GM12892 (cell line): Measurements from ENCODE around the gene RAB40A.
A peak's percentile ranks its signal among the peaks of the same experiment; 100 is the strongest.

Experiments
- DNase-seq: peaks from one replicate; pipeline ENCODE4 v3.0.0; 2011; ENCODE audit not compliant: insufficient read length
- FAIRE-seq: peaks from 2 replicates; lab custom pipeline; 2011; peaks lifted over from hg19 to GRCh38; lab: Jason Lieb, UNC
- POLR2A ChIP-seq: IDR thresholded peaks from 2 replicates; pipeline ENCODE4 v1.6.1; 2011; ENCODE audit warnings: low read depth, low read length, control low read depth
- POLR2AphosphoS5 ChIP-seq: IDR thresholded peaks from 2 replicates; pipeline ENCODE4 v1.6.1; 2011; ENCODE audit warnings: low read depth, low read length, control low read depth
- TAF1 ChIP-seq: IDR thresholded peaks from 2 replicates; pipeline ENCODE4 v1.6.1; 2011; ENCODE audit warnings: low read depth, mild to moderate bottlenecking, control low read depth, low read length, borderline replicate concordance

Gene RAB40A

GRCh38 chrX:103539695-103540094 lies 20.4 kb upstream of the RAB40A start:
- FAIRE-seq (no peak), DNase-seq (no peak)
- TF ChIP-seq POLR2A: no peak
- no peak for TF ChIP-seq TAF1
- no peak for TF ChIP-seq POLR2AphosphoS5

GRCh38 chrX:103538728-103539127 lies 19.4 kb upstream of the RAB40A start:
- DNase-seq (no peak), FAIRE-seq (no peak)
- no peak for TF ChIP-seq POLR2AphosphoS5

GRCh38 chrX:103537871-103538387 lies 18.6 kb upstream of the RAB40A start:
- TF ChIP-seq TAF1 (no peak), POLR2AphosphoS5 (no peak), POLR2A (no peak)

GRCh38 chrX:103536732-103537131 lies 17.4 kb upstream of the RAB40A start:
- TF ChIP-seq POLR2AphosphoS5: no peak
- TF ChIP-seq POLR2A: no peak
- TF ChIP-seq TAF1: no peak
- FAIRE-seq (no peak), DNase-seq (no peak)

More at GRCh38 chrX:103537871-103538387, 18.6 kb upstream of the RAB40A start:
- DNase-seq (no peak), FAIRE-seq (no peak)

GRCh38 chrX:103536071-103536470 lies 16.8 kb upstream of the RAB40A start:
- DNase-seq (no peak), FAIRE-seq (no peak)
- no peak for TF ChIP-seq TAF1
- no peak for TF ChIP-seq POLR2AphosphoS5
- TF ChIP-seq POLR2A: no peak

GRCh38 chrX:103535206-103535605 lies 15.9 kb upstream of the RAB40A start:
- no peak for TF ChIP-seq TAF1
- no peak for TF ChIP-seq POLR2A
- TF ChIP-seq POLR2AphosphoS5: no peak
- DNase-seq (no peak), FAIRE-seq (no peak)

GRCh38 chrX:103533511-103534216 lies 14.4 kb upstream of the RAB40A start:
- peak; percentile 77 for FAIRE-seq

GRCh38 chrX:103531002-103531401 lies 11.7 kb upstream of the RAB40A start:
- no peak for DNase-seq
- no peak for FAIRE-seq
- TF ChIP-seq TAF1 (no peak), POLR2A (no peak), POLR2AphosphoS5 (no peak)

More at GRCh38 chrX:103533511-103534216, 14.4 kb upstream of the RAB40A start:
- DNase-seq: peak; percentile 2
- TF ChIP-seq POLR2AphosphoS5: no peak
- TF ChIP-seq POLR2A: no peak
- TF ChIP-seq TAF1: no peak

- FAIRE-seq: no peak
- DNase-seq: no peak
- TF ChIP-seq POLR2AphosphoS5 (no peak), POLR2A (no peak), TAF1 (no peak)
These were observed 11.3 kb upstream of the RAB40A start for GRCh38 chrX:103530545-103530944.

GRCh38 chrX:103529550-103529949 lies 10.3 kb upstream of the RAB40A start:
- FAIRE-seq (no peak), DNase-seq (no peak)
- TF ChIP-seq POLR2A (no peak), POLR2AphosphoS5 (no peak), TAF1 (no peak)

- DNase-seq (no peak), FAIRE-seq (no peak)
- TF ChIP-seq POLR2A: no peak
- no peak for TF ChIP-seq TAF1
- TF ChIP-seq POLR2AphosphoS5: no peak
These were observed 5.5 kb upstream of the RAB40A start for GRCh38 chrX:103524747-103525146.

- no peak for DNase-seq
- FAIRE-seq: no peak
- TF ChIP-seq POLR2AphosphoS5 (no peak), TAF1 (no peak), POLR2A (no peak)
These were observed 4.3 kb upstream of the RAB40A start for GRCh38 chrX:103523605-103524004.

GRCh38 chrX:103520386-103520785 lies 1.1 kb upstream of the RAB40A start:
- TF ChIP-seq TAF1 (no peak), POLR2AphosphoS5 (no peak), POLR2A (no peak)
- no peak for FAIRE-seq
- DNase-seq: no peak
